Kasumi-1 (cell line): Measurements from ENCODE around the gene JMJD8.
A peak's percentile ranks its signal among the peaks of the same experiment; 100 is the strongest.
"Not testable (repeated sequence)": the region's sequence is repeated elsewhere in the genome, so short reads cannot be mapped to it uniquely, and the experiment has no call there.

Source experiments
- DNase-seq, 2 experiments: peaks; one replicate each; lab custom pipeline; 2025; lab: John Stamatoyannopoulos, UW

Gene JMJD8

DNA sequence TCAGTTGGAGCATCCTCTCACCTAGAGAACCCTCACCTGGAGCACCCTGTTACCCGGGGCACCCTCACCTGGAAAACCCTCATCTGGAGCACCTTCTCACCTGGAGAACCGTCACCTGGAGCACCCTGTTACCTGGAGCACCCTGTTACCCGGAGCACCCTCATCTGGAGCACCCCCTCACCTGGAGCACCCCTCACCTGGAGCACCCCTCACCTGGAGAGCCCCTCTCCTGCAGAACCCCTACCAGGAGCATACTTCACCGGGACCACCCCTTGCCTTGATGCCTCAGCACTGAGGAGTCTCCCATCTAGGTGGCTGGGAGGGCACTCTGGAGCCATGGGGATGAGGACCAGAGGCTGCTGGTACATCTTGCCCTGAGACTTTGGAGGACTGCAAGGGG, 24.8 kb upstream of the JMJD8 start:
- no peak for DNase-seq

DNA sequence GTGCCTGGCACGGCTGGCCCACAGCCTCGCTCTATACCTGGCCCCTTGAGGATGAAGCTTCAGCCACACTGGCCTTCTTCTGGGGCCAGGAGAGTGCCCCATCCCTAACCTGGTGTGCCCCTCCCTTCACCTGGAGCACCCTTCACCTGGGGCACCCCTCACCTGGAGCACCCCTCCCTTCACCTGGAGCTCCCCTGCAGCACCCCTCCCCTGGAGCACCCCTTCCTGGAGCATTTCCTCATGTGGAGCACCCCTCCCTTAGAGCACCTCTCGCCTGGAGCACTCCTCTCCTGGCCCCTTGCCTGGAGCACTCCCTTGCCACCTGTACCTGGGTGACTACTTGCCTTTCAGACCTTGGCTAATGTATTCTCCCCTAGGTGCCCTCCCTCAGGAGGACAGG, 23.9 kb upstream of the JMJD8 start:
- DNase-seq, result no peak

DNA sequence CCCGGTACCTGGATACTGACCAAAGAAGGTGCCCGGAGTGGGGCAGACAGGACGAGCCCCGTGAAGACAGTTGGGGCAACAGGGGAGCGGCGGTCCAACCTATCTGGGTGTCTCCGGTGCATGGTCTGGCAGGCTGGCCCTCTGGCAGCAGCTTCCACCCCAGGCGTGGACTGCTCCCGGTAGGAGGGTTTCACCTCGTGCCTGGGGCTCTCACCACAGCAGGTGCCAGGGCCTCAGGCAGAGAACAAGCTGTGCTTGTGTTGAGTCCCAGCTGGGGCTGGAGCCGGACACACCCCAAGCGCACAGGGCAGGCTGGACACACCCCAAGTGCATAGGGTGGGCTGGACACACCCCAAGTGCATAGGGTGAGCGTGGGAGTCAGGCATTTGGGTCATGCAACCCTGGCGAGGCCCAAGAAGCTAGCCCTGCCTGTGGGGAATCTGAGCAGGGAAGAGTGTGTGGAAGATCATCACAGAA, 23.0 kb upstream of the JMJD8 start:
- no peak for DNase-seq

DNA sequence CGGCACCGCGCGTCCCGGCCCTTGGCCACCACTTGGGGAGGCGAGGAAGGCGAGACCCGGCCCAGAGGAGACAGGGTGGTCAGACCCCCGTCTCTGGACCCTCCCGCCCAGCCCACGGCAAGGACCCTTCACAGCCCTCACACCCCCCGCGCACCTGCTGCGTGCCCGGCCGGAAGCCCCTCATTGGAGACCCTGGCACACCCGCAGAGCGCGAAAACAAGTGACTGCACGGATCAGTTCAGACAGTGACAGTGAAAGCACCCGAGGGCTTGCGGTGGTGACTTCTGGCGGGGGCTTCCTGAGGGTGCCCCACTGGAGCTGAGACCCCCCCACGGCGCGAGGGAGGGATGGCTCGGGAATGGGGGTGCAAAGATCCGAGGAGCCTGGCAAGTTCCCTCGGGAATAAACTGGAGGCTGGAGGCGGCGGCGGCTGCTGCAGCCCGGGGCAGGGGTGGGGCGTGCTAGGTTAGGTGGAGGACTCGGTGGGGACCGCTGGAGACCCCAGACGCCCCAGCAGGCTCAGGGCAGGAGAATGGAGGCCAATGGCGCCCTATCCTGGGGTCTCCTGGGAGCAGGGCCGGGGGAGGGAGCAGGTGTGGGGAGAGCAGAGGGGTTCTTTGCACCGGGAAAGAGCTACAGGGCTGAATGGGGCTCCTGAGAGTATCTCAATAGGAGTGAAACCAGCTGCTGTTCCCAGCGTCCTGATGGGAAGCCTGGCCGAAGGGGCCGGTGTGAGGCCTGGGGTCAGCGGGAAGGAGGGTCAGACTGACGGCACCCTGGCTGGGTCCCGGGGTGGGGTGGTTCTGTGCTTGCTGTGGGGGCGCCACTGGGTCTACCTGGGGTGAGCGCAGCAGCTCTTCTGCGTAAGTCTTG, 22.3 kb upstream of the JMJD8 start:
- peak; percentile 20 to 25 for DNase-seq

DNA sequence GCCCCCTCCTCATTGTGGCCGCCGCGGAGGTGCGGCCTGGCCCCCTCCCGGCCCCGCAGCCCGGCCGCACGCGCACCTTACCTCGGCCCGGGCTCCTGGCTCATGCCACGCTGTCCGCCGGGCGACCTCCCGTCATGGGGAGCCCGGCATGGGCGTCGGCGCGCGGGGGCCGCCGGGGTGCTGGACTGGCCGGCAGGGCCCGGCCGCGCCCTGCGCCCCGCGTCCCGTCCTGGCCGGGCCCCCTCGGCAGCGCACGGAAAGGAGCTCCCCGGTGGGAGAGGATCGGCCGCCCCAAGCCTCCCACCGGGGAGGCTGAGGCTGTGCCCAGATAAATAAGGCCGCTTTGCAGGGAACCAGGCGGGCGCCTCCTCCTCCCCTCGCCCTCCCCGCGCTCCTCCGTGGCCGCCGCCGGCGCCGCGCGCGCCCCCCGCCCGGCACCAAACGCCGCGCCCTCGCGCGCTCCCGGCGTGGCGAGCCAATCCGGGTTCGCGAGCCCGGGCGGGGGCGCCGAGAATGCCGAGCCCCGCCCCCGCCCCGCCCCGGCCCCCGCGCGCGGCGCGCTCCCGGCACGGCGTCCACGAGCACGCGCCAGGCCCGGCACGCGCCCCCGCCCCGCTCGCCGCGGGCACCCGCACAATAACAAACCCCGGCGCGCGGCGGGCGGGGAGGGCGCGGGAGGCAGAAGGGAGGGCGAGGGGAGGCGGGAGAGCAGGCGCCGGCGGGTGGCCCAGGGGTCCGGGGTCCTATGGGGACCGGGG, 21.5 kb upstream of the JMJD8 start, which contains the start of gene FBXL16:
Gene FBXL16 (minus strand): TSS at position 371 of the 758 bp plus-strand sequence. CDS start 8,396 bp downstream, outside the sequence.
- DNase-seq, result no peak

DNA sequence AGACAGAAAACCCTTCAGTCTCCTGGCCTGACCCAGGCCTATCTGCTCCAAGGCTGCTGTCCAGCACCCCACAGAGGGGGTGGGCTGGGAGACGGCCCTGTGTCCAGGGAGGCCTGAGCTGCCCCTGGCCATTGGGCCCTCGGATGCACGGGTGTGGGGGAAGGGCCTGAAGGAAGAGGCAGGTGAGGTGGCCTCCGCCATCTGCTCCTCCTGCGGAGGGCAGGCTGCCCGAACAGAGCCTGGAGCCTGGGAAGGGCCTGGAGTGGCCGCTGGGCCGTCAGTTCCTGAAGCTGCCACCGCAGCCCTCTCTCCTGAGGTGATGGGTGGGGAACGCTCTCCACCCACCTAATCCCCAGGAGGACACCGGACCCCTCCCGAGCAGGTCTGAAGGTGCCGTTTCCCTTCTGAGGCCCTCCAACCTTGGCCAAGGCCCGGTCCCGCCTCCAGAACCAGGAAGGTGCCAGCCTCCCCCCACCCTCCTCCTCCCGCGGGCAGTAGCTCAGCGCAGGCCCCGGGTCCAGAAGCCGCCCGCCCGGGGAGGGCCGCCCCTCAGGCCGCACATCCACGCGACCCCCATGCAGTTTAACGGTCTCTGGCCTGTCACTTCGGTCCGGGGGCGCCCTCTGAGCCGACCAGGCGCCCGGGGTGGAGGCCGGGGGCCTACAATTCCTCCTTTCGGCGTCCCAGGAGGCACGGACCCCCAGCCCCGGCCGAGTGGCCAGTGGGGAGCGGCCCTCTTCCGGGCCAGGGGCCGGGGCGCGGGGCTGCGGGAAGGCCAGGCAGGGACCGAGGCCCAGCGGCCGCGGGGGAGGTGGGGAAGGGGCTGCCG, 20.6 kb upstream of the JMJD8 start:
- no peak for DNase-seq

DNA sequence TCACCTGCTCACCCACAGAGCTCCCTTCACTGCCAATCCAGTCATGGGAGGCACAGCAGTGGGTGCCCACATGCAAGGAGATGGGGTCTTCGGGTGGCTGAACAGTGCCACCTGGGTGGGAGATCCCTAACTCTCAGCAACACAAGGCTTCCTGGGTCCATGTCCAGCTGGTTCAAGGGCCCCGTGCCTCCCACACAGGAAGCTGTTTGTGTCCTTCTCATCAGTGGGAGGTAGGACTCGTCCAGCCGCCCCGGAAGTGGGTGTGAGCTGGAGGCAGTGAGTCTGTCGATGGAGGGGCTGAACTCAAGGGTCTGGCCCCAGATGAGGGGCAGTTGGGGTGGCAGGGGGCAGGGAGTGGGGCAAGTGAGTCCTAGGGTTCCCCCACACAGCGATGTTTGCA, 19.9 kb upstream of the JMJD8 start:
- DNase-seq, result no peak

DNA sequence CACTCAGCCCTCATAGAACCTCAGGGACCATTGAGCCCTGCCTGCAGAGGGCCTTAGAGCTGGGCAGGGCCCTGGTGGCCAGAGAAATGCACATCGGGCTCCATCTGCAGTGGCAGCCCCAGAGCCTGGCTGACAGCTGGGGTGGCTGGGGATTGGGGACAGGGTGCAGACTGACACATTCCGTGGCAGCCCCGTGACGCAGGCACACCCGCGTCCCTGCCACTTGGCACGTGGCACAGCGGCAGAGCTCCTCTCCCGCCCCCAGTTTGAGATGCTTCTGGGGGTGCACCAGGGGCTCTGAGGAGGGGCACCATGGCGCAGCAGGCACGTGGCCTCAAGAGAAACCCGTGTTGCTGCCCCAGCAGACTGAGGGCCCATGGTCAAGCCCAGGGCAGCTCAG, 19.3 kb upstream of the JMJD8 start:
- DNase-seq, result no peak

DNA sequence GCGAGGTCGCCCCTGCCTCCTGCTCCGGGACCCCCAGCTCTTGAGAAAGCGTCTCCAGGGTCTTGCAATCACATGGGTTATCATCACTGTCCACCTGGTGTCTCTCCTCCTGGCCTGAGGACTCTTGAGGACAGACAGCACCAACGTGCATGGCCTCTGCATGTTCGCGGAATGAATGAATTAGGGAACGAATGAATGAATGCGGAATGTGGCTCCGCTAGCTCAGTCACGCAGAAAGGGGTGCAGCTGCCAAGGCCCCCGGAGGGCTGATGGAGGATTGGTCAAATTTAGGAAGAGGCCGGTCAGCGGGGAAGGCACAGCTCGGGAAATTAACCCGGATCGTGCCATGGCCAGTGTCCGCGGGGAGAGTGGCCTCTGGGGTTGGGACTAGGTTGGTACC, 18.2 kb upstream of the JMJD8 start:
- DNase-seq, result no peak

DNA sequence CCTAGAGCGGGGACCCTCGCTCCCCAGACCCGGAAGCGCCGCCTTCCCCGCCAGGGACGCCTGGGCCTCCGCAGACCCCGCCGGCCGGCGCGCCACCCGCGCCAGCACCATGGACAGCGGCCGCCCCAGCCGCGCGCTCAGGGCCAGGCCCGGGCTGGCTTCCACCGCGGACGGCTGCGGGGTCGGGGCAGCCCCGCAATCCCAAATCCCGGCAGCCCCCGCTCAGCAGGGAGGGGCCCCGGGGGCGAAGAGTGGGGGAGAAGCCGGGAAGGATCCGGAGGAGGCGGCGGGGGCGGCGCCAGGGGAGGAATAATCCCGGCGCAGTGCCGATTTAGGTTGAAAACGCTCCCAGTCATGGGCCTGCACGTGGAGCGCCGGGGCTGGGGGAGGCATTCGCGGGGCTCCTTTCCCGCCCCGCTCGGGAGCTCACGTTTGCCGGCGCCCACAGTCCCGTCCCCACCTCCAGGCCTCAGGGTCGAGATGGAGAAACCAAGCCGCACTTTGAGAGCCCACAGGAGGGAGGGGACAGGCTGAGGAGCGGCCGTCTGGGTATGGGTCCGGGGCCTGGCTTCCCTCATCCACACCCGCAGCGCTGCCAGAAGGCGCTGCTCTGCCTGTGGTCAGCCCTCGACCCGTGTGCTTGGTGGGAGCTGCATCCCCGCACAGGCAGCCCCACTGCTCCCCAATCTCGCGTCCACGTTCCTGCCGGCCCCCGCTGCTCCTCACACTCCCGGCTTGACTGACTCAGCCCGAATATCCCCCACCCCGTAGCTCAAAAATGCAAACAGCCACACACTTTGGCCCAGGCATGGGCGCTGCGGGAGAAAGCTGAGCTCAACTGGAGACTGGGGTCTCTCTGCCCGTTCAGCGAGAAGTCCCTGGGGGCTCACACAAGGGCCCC, 16.8 kb upstream of the JMJD8 start:
- DNase-seq, result no peak

DNA sequence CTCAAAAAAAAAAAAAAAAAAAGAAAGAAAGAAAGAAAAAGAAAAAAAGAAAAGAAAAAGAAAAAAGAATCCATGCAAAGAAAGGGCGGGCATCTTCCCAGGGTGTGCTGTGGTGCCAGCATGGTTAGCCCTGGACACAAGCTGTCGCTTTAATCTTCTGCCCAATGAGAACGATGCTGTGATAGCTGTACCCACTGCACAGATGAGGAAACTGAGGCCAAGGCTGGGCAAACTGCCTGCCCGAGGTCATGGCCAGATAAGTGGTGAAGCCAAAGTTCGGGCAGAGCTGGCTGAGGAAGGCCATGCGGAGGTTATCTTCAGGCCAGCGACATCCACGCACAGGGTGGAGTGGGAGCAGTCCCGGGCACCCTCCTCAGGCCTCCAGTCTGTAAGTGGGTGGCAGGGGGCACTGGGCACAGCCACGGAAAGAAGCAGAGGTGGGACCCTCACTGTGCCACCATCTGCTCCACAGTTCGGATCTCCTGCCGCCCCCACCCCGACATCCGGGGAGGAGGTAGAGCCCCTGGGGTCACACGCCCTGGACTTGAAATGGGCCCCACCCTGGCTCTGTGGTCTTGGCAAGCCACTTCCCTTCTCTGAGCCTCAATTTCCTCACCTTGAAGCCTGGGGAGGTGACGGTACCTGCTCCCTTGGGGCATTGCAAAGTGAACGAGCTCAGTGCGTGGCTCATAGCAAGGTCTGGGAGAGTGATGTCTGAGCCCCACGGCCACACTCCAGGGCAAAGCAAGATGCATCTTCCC, 15.0 kb upstream of the JMJD8 start:
- no peak for DNase-seq

DNA sequence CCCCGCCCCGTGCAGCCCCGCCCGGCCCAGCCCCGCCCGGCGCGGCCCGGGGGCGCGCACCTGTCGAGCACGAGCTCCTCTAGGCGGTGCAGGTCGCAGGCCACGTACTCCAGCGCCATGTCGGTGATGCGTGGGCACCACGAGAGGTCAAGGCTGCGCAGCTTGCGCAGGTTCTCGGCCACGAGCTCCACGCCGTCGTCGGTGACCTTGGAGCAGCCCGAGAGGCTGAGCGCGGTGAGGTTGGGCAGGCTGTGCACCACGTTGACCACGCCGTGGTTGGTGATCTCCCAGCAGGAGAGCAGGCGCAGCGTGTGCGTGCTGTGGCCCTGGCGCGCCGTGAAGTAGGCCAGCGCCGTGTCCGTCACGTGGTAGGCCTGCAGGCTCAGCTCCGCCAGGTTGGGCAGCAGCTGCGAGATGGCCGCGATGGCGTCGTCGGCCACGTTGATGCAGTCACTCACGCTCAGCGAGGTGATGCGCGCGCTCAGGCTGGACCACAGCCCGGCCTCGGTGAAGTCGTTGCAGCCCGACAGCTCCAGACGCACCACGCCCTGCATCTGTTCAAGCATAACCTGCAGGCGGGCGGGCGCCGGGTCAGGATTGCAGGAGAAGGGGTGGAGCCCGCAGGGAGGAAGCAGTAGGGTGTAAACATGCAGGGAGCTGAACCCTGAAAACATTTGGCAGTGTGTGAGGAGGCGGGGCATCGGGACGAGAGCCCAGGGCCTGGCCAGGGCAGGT, 11.4 kb upstream of the JMJD8 start:
- no peak for DNase-seq

DNA sequence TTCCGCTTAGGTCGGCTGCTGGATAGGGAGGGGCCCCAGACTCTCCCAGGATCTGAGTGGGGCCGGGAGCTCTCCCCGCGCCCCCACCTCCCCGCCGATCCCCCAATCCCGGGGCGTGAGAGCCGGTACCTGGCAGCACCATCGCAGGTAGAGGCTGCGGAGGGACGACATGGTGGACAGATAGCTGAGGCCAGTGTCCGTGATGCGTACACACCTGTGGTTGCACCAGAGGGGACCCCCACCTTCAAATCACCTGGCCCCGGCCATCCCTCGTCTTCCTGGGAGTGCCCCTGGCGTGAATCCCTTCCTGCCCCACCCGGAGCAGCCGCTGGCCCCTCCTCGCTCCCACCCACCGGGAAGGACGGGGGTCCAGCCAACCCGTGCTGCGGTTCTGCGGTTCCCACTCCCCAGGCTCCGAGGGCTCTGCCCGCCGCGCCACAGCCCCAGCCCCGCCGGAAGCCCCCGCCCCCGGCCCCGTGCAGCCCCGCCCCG, 10.8 kb upstream of the JMJD8 start:
- no peak for DNase-seq

DNA sequence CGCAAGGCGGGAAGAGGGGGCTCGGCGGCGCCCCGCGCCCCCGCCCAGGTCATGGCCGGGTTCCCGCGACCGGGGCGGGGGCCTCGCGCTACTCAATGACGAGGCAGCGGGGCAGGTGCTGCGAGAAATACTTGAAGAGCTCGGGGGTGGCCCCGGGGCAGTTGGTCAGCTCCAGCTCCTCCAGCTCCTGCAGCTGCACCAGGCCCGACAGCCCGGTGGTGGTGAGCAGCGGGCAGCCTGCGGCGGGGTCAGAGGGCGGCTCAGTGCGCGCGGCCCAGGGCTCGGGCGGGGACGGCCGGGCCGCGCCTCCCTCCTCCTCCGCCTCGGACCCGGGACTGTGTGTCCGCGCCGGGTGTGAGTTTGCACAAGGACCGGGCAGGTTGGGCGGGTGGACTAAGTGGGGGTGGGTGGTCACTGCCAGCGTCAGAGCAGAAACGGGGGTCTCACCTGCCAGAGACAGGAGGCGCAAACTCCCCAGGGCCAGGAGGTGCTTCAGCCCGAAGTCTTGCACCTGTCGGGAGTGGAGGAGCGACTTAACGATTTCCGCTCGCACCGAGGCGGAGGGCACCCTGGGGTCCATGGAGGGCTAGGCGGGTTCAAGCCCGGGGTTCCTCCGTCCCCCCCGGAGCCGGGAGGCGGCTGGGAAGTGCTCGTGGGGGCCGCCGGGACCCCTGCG, 10.2 kb upstream of the JMJD8 start:
- no peak for DNase-seq

DNA sequence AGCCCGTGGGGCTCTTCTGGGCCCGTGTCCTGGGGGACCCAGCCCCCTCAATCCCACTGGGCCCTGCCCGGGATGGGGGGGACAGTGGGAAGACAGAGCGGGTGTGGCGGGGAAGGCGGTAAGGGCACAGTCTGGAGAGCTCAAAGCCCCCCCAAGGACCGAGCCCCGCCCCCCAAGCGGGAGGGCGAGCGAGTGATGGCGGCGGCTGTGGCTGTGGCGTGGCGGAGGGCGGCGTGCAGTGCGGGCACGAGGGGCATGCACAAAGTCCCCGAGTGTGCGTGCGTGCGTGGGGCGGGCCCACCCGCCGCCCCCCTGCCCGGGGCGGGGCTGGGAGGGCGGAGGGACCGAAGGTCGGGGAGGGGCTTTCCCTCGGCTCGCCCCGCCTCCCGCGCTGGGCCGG, 9.6 kb upstream of the JMJD8 start:
- no peak for DNase-seq

DNA sequence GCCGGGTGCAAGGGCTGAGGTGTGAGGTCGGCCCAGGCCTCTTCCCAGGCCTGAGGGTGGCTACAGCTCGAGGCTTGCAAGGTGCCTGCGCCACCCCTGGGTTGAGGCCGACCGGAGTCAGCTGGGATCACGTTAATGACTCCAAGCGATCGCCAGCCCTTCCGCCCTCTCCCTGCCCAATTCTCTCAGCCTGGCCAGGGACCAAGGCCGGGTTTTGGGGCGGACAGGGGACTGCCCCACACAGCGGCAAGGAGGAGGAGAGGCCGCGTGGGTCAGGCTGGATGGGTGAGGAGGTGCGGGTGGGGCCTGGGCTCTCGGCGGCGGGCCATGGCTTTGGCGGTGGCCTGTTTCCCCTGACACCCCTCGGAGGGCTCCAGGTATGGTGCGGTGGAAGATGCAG, 9.2 kb upstream of the JMJD8 start:
- DNase-seq, result no peak

DNA sequence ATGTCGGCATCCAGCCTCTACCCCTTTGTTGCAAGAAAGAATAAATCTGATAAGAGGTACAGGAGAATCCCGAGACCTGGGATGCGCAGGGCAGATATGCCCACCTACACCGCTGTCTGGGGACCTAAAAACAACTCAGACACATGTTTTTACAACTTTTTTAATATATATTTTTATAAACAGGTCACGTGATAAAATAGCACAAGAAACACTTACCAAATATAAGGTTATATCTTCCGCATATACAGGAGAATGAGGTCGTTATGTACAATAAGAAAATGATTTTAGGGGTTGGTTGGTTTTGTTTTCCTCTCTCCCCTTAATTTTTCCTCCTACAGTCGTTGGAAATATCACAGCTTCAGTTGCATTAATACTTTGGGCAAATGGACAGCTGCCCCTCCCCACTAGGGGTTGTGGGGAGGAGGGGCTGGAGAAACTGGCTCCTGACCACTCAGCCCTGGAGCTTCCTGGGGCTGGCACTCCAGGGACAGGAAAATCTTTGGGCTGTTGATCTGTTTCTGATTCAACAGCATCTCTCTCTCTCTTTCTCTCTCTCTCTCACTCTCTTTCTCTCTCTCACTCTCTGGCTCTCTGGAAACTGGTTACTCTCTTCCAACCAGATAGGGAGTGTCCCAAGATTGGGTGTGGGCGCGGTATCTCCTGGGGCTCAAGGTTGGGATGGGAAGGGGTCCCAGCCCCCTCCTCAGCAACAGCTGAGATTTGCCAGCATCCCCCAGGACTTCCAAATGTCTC, 8.4 kb upstream of the JMJD8 start:
- no peak for DNase-seq

DNA sequence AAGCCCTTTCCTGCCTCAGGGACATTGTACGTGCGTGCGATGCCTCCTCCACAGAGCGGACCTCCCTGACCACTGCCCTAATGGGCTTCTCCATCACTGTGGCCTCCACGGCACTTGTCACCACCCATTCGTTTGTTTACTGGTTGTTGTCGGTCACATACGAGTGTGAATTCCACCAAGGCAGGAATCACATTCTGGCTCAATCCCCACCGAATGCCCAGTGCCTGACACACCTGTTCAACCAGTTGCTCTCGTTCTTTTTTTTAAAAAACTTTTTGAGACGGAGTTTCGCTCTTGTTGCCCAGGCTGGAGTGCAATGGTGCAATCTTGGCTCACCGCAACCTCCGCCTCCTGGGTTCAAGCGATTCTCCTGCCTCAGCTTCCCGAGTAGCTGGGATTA, 7.1 kb upstream of the JMJD8 start:
- not testable (repeated sequence) for DNase-seq
